ENCODE measurements around the gene MTUS2.

Gene MTUS2

GRCh38 chr13:28820099-28821051 is at the start of gene MTUS2:
Gene MTUS2 (plus strand): TSS chr13:28820339.
- no peak for DNase-seq (ENCODE audit: low read depth in 2 of 3, low spot score in 2 of 3)

- no peak for DNase-seq (ENCODE audit: low read depth in 2 of 3, low spot score in 2 of 3)
Measured at GRCh38 chr13:28778308-28779215, 41.6 kb upstream of the MTUS2 start.

- DNase-seq (ENCODE audit: low read depth in 2 of 3, low spot score in 2 of 3) = no peak
Measured at GRCh38 chr13:28792992-28793391, 27.1 kb upstream of the MTUS2 start.

- DNase-seq (ENCODE audit: low read depth in 2 of 3, low spot score in 2 of 3) = no peak
Measured at GRCh38 chr13:28794396-28794795, 25.7 kb upstream of the MTUS2 start.

- no peak for DNase-seq (ENCODE audit: low read depth in 2 of 3, low spot score in 2 of 3)
Measured at GRCh38 chr13:28796938-28797257, 23.2 kb upstream of the MTUS2 start.

GRCh38 chr13:28805193-28805819 is 14.8 kb upstream of the MTUS2 start:
- peak in 1 of 3 experiments; percentile 55 for DNase-seq (ENCODE audit: low read depth in 2 of 3, low spot score in 2 of 3)

GRCh38 chr13:28817204-28817603 is 2.9 kb upstream of the MTUS2 start:
- no peak for DNase-seq (ENCODE audit: low read depth in 2 of 3, low spot score in 2 of 3)

GRCh38 chr13:28819046-28819730 is 951 bp upstream of the MTUS2 start:
- DNase-seq (ENCODE audit: low read depth in 2 of 3, low spot score in 2 of 3) = no peak

- DNase-seq (ENCODE audit: low read depth in 2 of 3, low spot score in 2 of 3) = peak in 2 of 3 experiments; percentile 14 to 17
Measured at GRCh38 chr13:28819735-28820098, 422 bp upstream of the MTUS2 start.

- no peak for DNase-seq (ENCODE audit: low read depth in 2 of 3, low spot score in 2 of 3)
Measured at GRCh38 chr13:28822151-28822550, 2.0 kb downstream of the MTUS2 start.

GRCh38 chr13:28822801-28823200 is 2.7 kb downstream of the MTUS2 start:
- DNase-seq (ENCODE audit: low read depth in 2 of 3, low spot score in 2 of 3) = no peak

- DNase-seq (ENCODE audit: low read depth in 2 of 3, low spot score in 2 of 3) = no peak
Measured at GRCh38 chr13:28825379-28825778, 5.2 kb downstream of the MTUS2 start.

- DNase-seq (ENCODE audit: low read depth in 2 of 3, low spot score in 2 of 3) = no peak
Measured at GRCh38 chr13:28826368-28826767, 6.2 kb downstream of the MTUS2 start.

GRCh38 chr13:28830580-28830979 is 10.4 kb downstream of the MTUS2 start:
- DNase-seq (ENCODE audit: low read depth in 2 of 3, low spot score in 2 of 3) = no peak

GRCh38 chr13:28831117-28831516 is 11.0 kb downstream of the MTUS2 start:
- no peak for DNase-seq (ENCODE audit: low read depth in 2 of 3, low spot score in 2 of 3)

GRCh38 chr13:28837111-28837510 is 17.0 kb downstream of the MTUS2 start:
- no peak for DNase-seq (ENCODE audit: low read depth in 2 of 3, low spot score in 2 of 3)

GRCh38 chr13:28843639-28844038 is 23.5 kb downstream of the MTUS2 start:
- no peak for DNase-seq (ENCODE audit: low read depth in 2 of 3, low spot score in 2 of 3)

GRCh38 chr13:28849441-28849840 is 29.3 kb downstream of the MTUS2 start:
- no peak for DNase-seq (ENCODE audit: low read depth in 2 of 3, low spot score in 2 of 3)

- DNase-seq (ENCODE audit: low read depth in 2 of 3, low spot score in 2 of 3) = no peak
Measured at GRCh38 chr13:28850226-28850625, 30.1 kb downstream of the MTUS2 start.

GRCh38 chr13:28851422-28851821 is 31.3 kb downstream of the MTUS2 start:
- DNase-seq (ENCODE audit: low read depth in 2 of 3, low spot score in 2 of 3) = no peak

- no peak for DNase-seq (ENCODE audit: low read depth in 2 of 3, low spot score in 2 of 3)
Measured at GRCh38 chr13:28854657-28855056, 34.5 kb downstream of the MTUS2 start.

Measured in activated CD8-positive, alpha-beta memory T cell treated with anti-CD3 and anti-CD28 coated beads for 48 hours (primary cell).